CD4-positive, alpha-beta memory T cell (primary cell): ENCODE data around the gene OSTF1. TPM values are rescaled to one million over a fixed set of nuclear protein-coding genes. Genes with fewer than 3 reads are reported as not detected.
A peak's percentile ranks its signal among the peaks of the same experiment; 100 is the strongest.

ENCODE experiments used
- CTCF ChIA-PET: fragments of 350-600 bp; sonication (Branson Sonifier 250); formaldehyde crosslinking; loops from one replicate; lab custom pipeline; 2021; ENCODE audit warnings: inconsistent platforms; ENCODE audit not compliant: partially characterized antibody; lab: Charles Lee
- POLR2A ChIA-PET: fragments of 350-600 bp; sonication (Branson Sonifier 250); formaldehyde crosslinking; loops from one replicate; lab custom pipeline; 2021; ENCODE audit not compliant: partially characterized antibody; lab: Charles Lee
- DNase-seq, 5 donors: peaks; one replicate each; pipeline versions ENCODE4 v3.0.0 to v3.0.0-alpha.2; 2020 to 2022; ENCODE audit warnings: mixed read lengths in 1 of 5
- H3K27ac ChIP-seq: one replicate; pipeline ENCODE4 v1.7.0; 2013; ENCODE audit warnings: low read depth, low read length
- H3K27me3 ChIP-seq: 2 replicates; pipeline ENCODE4 v1.7.0; 2013; ENCODE audit warnings: mild to moderate bottlenecking, low read length, moderate library complexity; ENCODE audit not compliant: insufficient read depth
- H3K36me3 ChIP-seq: 2 replicates; pipeline ENCODE4 v1.7.0; 2013; ENCODE audit warnings: mild to moderate bottlenecking, low read length, moderate library complexity; ENCODE audit not compliant: insufficient read depth
- H3K4me1 ChIP-seq: 2 replicates; pipeline ENCODE4 v1.7.0; 2013; ENCODE audit warnings: mild to moderate bottlenecking, low read length, moderate library complexity; ENCODE audit not compliant: insufficient read depth
- H3K4me3 ChIP-seq, 2 donors: one replicate each; pipeline ENCODE4 v1.7.0; 2013; ENCODE audit warnings: low read length in 2 of 2, mild to moderate bottlenecking in 1 of 2
- H3K9me3 ChIP-seq, 2 donors: one replicate each; pipeline ENCODE4 v1.7.0; 2013; ENCODE audit warnings: low read length in 2 of 2, control low read depth in 1 of 2; ENCODE audit not compliant: control insufficient read depth in 1 of 2
- H3K27ac Mint-ChIP-seq, 7 donors: one replicate each; pipeline ENCODE4 v1.8.0; 2020 to 2021; ENCODE audit warnings: mixed read lengths in 7 of 7, mild to moderate bottlenecking in 6 of 7, inconsistent platforms in 3 of 7, moderate library complexity in 3 of 7
- H3K27me3 Mint-ChIP-seq, 2 donors: one replicate each; pipeline ENCODE4 v1.8.0; 2020 to 2021; ENCODE audit warnings: mixed read lengths in 2 of 2
- H3K36me3 Mint-ChIP-seq, 2 donors: one replicate each; pipeline ENCODE4 v1.8.0; 2020 to 2021; ENCODE audit warnings: mixed read lengths in 2 of 2, inconsistent platforms in 1 of 2, mild to moderate bottlenecking in 1 of 2
- H3K4me1 Mint-ChIP-seq, 4 donors: one replicate each; pipeline ENCODE4 v1.8.0; 2020 to 2021; ENCODE audit warnings: mixed read lengths in 4 of 4, mild to moderate bottlenecking in 1 of 4
- H3K4me3 Mint-ChIP-seq, 8 donors: one replicate each; pipeline ENCODE4 v1.8.0; 2020 to 2021; ENCODE audit warnings: mixed read lengths in 8 of 8, mild to moderate bottlenecking in 7 of 8, moderate library complexity in 6 of 8, inconsistent platforms in 3 of 8
- H3K9me3 Mint-ChIP-seq, 8 donors: one replicate each; pipeline ENCODE4 v1.8.0; 2020 to 2021; ENCODE audit warnings: mixed read lengths in 8 of 8, mild to moderate bottlenecking in 5 of 8, inconsistent platforms in 3 of 8, moderate library complexity in 1 of 8
- intact Hi-C: fragments of 100-400 bp; cut with micrococcal nuclease; formaldehyde crosslinking; loops from one replicate; pipeline ENCODE4 v1.15.1; 2023
- polyA plus RNA-seq, 2 donors: library from polyadenylated mRNA; unstranded; fragments of 300-500 nt; fragmentation: Illumina TruSeq; gene quantifications; one replicate each; pipeline ENCODE4 v1.2.3, GENCODE V29; 2021
- total RNA-seq, 2 experiments: library from RNA; stranded (reverse); gene quantifications; one replicate each; pipeline ENCODE4 v1.2.3, GENCODE V29; 2021

OSTF1 gene
- total and polyA plus RNA-seq, 4 experiments from 2014 or later: 59.8 to 188 (median 119) TPM

DNA sequence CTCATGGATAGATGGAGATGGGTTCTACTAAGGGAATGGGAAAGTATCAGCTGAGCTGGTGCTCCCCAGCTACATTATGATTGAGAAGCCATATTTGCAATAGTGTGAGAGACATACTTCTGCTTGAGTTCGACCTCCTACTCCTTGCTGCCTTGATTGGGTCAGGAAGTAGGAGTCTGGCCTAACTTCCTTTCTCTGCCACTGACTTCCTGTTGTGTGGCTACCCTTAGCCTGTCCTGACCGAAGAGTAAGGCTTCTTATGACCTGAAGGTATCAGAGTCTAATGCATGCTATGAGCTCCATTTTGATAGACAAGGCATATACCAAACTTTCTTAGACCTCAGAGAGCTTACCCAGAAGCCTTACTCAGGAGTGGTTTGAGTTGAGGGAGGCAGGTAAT, 53.9 kb downstream of the OSTF1 start:
- Mint-ChIP-seq H3K4me3 (peak overlapping the region in 7 of 8 donors; percentile 19 to 80 (median 66)), H3K4me1 (peaks cover 50 to 86% (median 67%) of the 10 kb centered on the region in 4 donors), H3K36me3 (peaks cover 58 to 73% of the 10 kb centered on the region in 2 donors), H3K27ac (peak overlapping the region; percentile 75 to 90 (median 79)), H3K9me3 (peaks cover 0 to 20% (median 13%) of the 10 kb centered on the region in 8 donors), H3K27me3 (no peaks in the 10 kb centered on the region)
- H3K4me3 ChIP-seq: no peak overlapping the region
- H3K27me3 ChIP-seq: no peaks in the 10 kb centered on the region
- DNase-seq: no peak
- H3K36me3 ChIP-seq: peaks cover 17% of the 10 kb centered on the region
- ChIA-PET CTCF (interaction anchor here (0.9 to 5.0 kb wide), 3 partner anchors 34 to 55 kb away, joined by 4 to 29 read pairs (median 20); partner anchors contain the start of genes NMRK1 and OSTF1), POLR2A (interaction anchor here (1.1 to 16.7 kb wide), 3 partner anchors 8 to 114 kb away, joined by 4 to 251 read pairs (median 89); partner anchors contain the start of genes CARNMT1, NMRK1 and OSTF1)
- no peaks in the 10 kb centered on the region for H3K9me3 ChIP-seq
- H3K4me1 ChIP-seq: peaks cover 84% of the 10 kb centered on the region
- H3K27ac ChIP-seq: no peak overlapping the region
- intact Hi-C loops: no loop called here

DNA sequence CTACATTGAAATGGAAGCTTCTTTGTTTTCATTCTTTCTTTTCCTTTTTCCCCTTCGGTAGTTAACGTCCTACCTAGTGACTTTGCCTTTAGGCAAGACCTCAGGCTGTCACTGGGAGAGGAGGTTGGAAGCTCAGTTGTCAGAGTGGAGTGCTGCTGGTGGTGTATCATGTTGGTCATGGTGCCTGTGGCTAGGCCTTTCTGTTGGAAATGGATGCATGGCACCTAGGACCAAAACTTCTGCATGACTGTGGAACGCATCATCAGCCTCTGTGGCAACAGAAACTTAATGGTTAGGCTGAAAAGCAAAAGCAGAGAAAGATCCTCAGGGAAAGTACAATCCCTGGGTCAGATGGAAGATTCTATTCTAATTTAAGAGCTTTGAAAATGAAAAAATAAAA, 57.9 kb downstream of the OSTF1 start:
- intact Hi-C loops: loop anchor here (5.0 kb wide), 2 partner anchors 34 to 124 kb away; no protein-coding TSS in a partner anchor
- H3K36me3 ChIP-seq: peaks cover 17% of the 10 kb centered on the region
- no peak overlapping the region for H3K4me3 ChIP-seq
- no peaks in the 10 kb centered on the region for H3K9me3 ChIP-seq
- POLR2A ChIA-PET: interaction anchor here (1.0 to 16.7 kb wide), 5 partner anchors 7 to 118 kb away, joined by 3 to 251 read pairs (median 8); partner anchors contain the start of genes CARNMT1, NMRK1 and OSTF1
- peaks cover 48 to 50% of the 10 kb centered on the region in 2 donors for H3K36me3 Mint-ChIP-seq
- H3K4me1 Mint-ChIP-seq: peaks cover 56 to 86% (median 68%) of the 10 kb centered on the region in 4 donors
- no peak overlapping the region for H3K27ac ChIP-seq
- DNase-seq: no peak
- peak overlapping the region; percentile 19 to 89 (median 72) for H3K27ac Mint-ChIP-seq
- CTCF ChIA-PET: interaction anchor here (1.0 to 2.0 kb wide), 5 partner anchors 10 to 40 kb away, joined by 3 to 9 read pairs (median 4); no protein-coding TSS in a partner anchor
- H3K27me3 ChIP-seq: no peaks in the 10 kb centered on the region
- peak overlapping the region in 5 of 8 donors; percentile 1 to 72 (median 55) for H3K4me3 Mint-ChIP-seq
- H3K4me1 ChIP-seq: peaks cover 86% of the 10 kb centered on the region
- H3K27me3 Mint-ChIP-seq: no peaks in the 10 kb centered on the region
- peaks cover 0 to 20% (median 13%) of the 10 kb centered on the region in 8 donors for H3K9me3 Mint-ChIP-seq

- Histone ChIP-seq H3K36me3 (peaks cover 17% of the 10 kb centered on the region), H3K9me3 (no peaks in the 10 kb centered on the region), H3K27me3 (no peaks in the 10 kb centered on the region), H3K27ac (peak overlapping the region; percentile 37), H3K4me3 (no peak overlapping the region), H3K4me1 (peaks cover 86% of the 10 kb centered on the region)
- ChIA-PET CTCF (interaction anchor here (0.5 to 2.0 kb wide), 6 partner anchors 9 to 120 kb away, joined by 3 to 17 read pairs (median 3); no protein-coding TSS in a partner anchor), POLR2A (interaction anchor here (0.9 to 16.7 kb wide), 9 partner anchors 8 to 196 kb away, joined by 3 to 251 read pairs (median 5); partner anchors contain the start of genes CARNMT1, NMRK1 and OSTF1)
- peaks cover 40 to 45% of the 10 kb centered on the region in 2 donors for H3K36me3 Mint-ChIP-seq
- DNase-seq: peak in 4 of 5 donors; percentile 34 to 43 (median 38)
- intact Hi-C loops: loop anchor here (1.0 to 5.0 kb wide), 3 partner anchors 9 to 125 kb away; no protein-coding TSS in a partner anchor
- no peaks in the 10 kb centered on the region for H3K27me3 Mint-ChIP-seq
- H3K9me3 Mint-ChIP-seq: peaks cover 0 to 20% (median 13%) of the 10 kb centered on the region in 8 donors
- peak overlapping the region; percentile 76 to 92 (median 89) for H3K27ac Mint-ChIP-seq
- H3K4me3 Mint-ChIP-seq: peak overlapping the region in 7 of 8 donors; percentile 54 to 88 (median 80)
- H3K4me1 Mint-ChIP-seq: peaks cover 60 to 91% (median 72%) of the 10 kb centered on the region in 4 donors
These were observed 59.3 kb downstream of the OSTF1 start for GRCh38 chr9:75147638-75148037.

DNA sequence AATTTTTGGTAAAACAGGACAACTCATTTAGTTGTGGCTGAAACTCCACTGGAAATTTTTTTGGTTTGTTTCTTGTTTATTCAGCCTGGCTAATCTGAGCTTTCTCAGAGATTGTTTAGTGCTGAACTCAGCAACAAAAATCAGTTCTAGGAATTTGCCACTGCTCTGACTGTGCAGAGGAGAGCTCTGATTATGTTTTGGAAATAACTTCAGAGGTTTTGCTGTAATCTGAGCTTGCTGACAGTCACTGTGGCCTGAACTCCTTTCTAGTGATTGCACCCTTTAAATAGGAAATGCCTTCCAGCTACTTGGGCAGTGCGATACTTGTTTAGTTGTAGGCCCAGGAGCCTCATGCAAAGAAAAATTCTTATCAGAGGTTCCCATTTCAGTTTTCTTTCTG, 60.2 kb downstream of the OSTF1 start:
- ChIA-PET CTCF (interaction anchor here (0.7 to 3.1 kb wide), 11 partner anchors 10 to 121 kb away, joined by 3 to 17 read pairs (median 4); partner anchors contain the start of genes NMRK1 and OSTF1), POLR2A (interaction anchor here (1.3 to 16.7 kb wide), 7 partner anchors 9 to 197 kb away, joined by 3 to 251 read pairs (median 5); partner anchors contain the start of genes CARNMT1, NMRK1 and OSTF1)
- Histone ChIP-seq H3K27me3 (no peaks in the 10 kb centered on the region), H3K9me3 (no peaks in the 10 kb centered on the region), H3K27ac (peak overlapping the region; percentile 37), H3K4me1 (peaks cover 86% of the 10 kb centered on the region), H3K4me3 (peak overlapping the region in 1 of 2 donors; percentile 0), H3K36me3 (peaks cover 12% of the 10 kb centered on the region)
- intact Hi-C loops: loop anchor here (1.0 to 5.0 kb wide), 3 partner anchors 10 to 126 kb away; no protein-coding TSS in a partner anchor
- no peak for DNase-seq
- H3K27me3 Mint-ChIP-seq: no peaks in the 10 kb centered on the region
- H3K4me3 Mint-ChIP-seq: peak overlapping the region in 7 of 8 donors; percentile 30 to 88 (median 80)
- peaks cover 62 to 92% (median 74%) of the 10 kb centered on the region in 4 donors for H3K4me1 Mint-ChIP-seq
- peaks cover 0 to 18% (median 12%) of the 10 kb centered on the region in 8 donors for H3K9me3 Mint-ChIP-seq
- H3K27ac Mint-ChIP-seq: peak overlapping the region; percentile 74 to 92 (median 84)
- peaks cover 33 to 39% of the 10 kb centered on the region in 2 donors for H3K36me3 Mint-ChIP-seq

- H3K27ac Mint-ChIP-seq: peak overlapping the region; percentile 83 to 92 (median 89)
- intact Hi-C loops: loop anchor here (5.0 kb wide), 3 partner anchors 37 to 128 kb away; no protein-coding TSS in a partner anchor
- POLR2A ChIA-PET: interaction anchor here (0.9 to 16.7 kb wide), 5 partner anchors 10 to 123 kb away, joined by 3 to 251 read pairs (median 5); partner anchors contain the start of genes NMRK1 and OSTF1
- no peaks in the 10 kb centered on the region for H3K27me3 Mint-ChIP-seq
- no peak overlapping the region for H3K4me3 ChIP-seq
- H3K36me3 ChIP-seq: peaks cover 10% of the 10 kb centered on the region
- H3K4me1 Mint-ChIP-seq: peaks cover 61 to 89% (median 76%) of the 10 kb centered on the region in 4 donors
- peaks cover 0 to 7% (median 5%) of the 10 kb centered on the region in 8 donors for H3K9me3 Mint-ChIP-seq
- H3K4me3 Mint-ChIP-seq: peak overlapping the region; percentile 61 to 89 (median 76)
- no peaks in the 10 kb centered on the region for H3K27me3 ChIP-seq
- H3K9me3 ChIP-seq: no peaks in the 10 kb centered on the region
- DNase-seq: peak in 1 of 5 donors; percentile 44
- H3K36me3 Mint-ChIP-seq: peaks cover 20 to 26% of the 10 kb centered on the region in 2 donors
- CTCF ChIA-PET: interaction anchor here (0.5 to 3.1 kb wide), 5 partner anchors 11 to 136 kb away, joined by 3 to 14 read pairs (median 4); partner anchors contain the start of genes NMRK1 and OSTF1
- peaks cover 90% of the 10 kb centered on the region for H3K4me1 ChIP-seq
- H3K27ac ChIP-seq: peak overlapping the region; percentile 39
These were observed 61.5 kb downstream of the OSTF1 start for GRCh38 chr9:75149841-75150241.

DNA sequence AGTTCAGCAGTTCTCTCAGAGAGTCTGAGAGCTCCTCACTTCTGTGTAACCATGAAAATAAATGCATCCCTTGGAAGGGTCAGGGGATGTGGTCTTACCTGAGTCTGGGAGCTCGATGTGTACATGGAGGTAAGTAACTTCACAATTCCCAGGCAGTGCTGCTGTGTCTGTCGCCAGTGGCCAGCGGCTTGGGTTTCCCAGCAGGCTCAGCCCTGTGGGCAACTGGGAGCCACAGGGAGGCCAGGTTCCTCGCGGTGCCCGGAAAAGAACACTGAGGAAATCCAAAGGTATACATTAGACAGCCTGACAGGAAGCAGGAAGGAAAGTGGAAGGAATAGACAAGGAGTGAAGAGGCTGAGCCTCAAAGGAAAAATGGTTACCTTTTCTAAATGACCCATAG, 62.2 kb downstream of the OSTF1 start:
- Histone ChIP-seq H3K27ac (peak overlapping the region; percentile 32), H3K27me3 (no peaks in the 10 kb centered on the region), H3K36me3 (peaks cover 4% of the 10 kb centered on the region), H3K4me3 (peak overlapping the region in 1 of 2 donors; percentile 9), H3K9me3 (no peaks in the 10 kb centered on the region), H3K4me1 (peaks cover 90% of the 10 kb centered on the region)
- Mint-ChIP-seq H3K27me3 (no peaks in the 10 kb centered on the region), H3K4me3 (peak overlapping the region; percentile 26 to 89 (median 76)), H3K9me3 (peaks cover 0 to 3% (median 0%) of the 10 kb centered on the region in 8 donors), H3K27ac (peak overlapping the region; percentile 83 to 92 (median 89)), H3K36me3 (peaks cover 14 to 21% of the 10 kb centered on the region in 2 donors), H3K4me1 (peaks cover 58 to 84% (median 73%) of the 10 kb centered on the region in 4 donors)
- intact Hi-C loops: loop anchor here (5.0 kb wide), 1 partner anchor 37 kb away; no protein-coding TSS in a partner anchor
- ChIA-PET POLR2A (interaction anchor here (0.7 to 16.7 kb wide), 6 partner anchors 10 to 124 kb away, joined by 3 to 251 read pairs (median 4); partner anchors contain the start of genes NMRK1 and OSTF1), CTCF (interaction anchor here (0.5 to 3.1 kb wide), 5 partner anchors 12 to 136 kb away, joined by 3 to 14 read pairs (median 4); partner anchors contain the start of genes NMRK1 and OSTF1)
- no peak for DNase-seq
